GM12878 (cell line): ENCODE data around the gene MTHFD1L. TPM values are rescaled to one million over a fixed set of nuclear protein-coding genes. Genes with fewer than 3 reads are reported as not detected.

Source experiments
- CBFB ChIP-seq: IDR thresholded peaks from 2 replicates; pipeline ENCODE4 v1.6.1; 2016; ENCODE audit warnings: antibody characterized with exemption, low read depth
- CREB1 ChIP-seq: IDR thresholded peaks from 2 replicates; pipeline ENCODE4 v1.6.1; 2012; ENCODE audit warnings: low read depth, mild to moderate bottlenecking, inconsistent platforms
- EGR1 ChIP-seq, 2 experiments: IDR thresholded peaks; 1 replicate in 1 of 2; 2 replicates in 1 of 2; pipeline ENCODE4 v1.6.1; 2011 to 2012; ENCODE audit warnings: low read depth in 2 of 2, low read length in 2 of 2, borderline replicate concordance in 1 of 2, mild to moderate bottlenecking in 1 of 2, moderate library complexity in 1 of 2
- IRF4 ChIP-seq: IDR thresholded peaks from 2 replicates; pipeline ENCODE4 v1.6.1; 2011; ENCODE audit warnings: low read depth, low read length
- KAT2A ChIP-seq: conservative IDR thresholded peaks from 2 replicates; pipeline ENCODE4 v1.6.1; 2011; ENCODE audit warnings: low read depth, low read length; ENCODE audit not compliant: control insufficient read depth
- KLF5 ChIP-seq: fragments of 450-650 bp; IDR thresholded peaks from 2 replicates; pipeline ENCODE4 v1.6.1; 2014; ENCODE audit warnings: mild to moderate bottlenecking; ENCODE audit not compliant: partially characterized antibody
- LARP7 ChIP-seq: fragments of 450-650 bp; IDR thresholded peaks from 2 replicates; pipeline ENCODE4 v1.6.1; 2017; ENCODE audit warnings: mild to moderate bottlenecking
- MTA2 ChIP-seq: fragments of 450-650 bp; IDR thresholded peaks from 2 replicates; pipeline ENCODE4 v1.6.1; 2016; ENCODE audit warnings: low read depth, mild to moderate bottlenecking, moderate library complexity
- NBN ChIP-seq: fragments of 450-650 bp; IDR thresholded peaks from 2 replicates; pipeline ENCODE4 v1.6.1; 2016
- NFIC ChIP-seq: IDR thresholded peaks from 2 replicates; pipeline ENCODE4 v1.6.1; 2012; ENCODE audit warnings: low read depth, mild to moderate bottlenecking, inconsistent platforms, low read length, moderate library complexity
- NR2C1 ChIP-seq: fragments of 450-650 bp; IDR thresholded peaks from 2 replicates; pipeline ENCODE4 v1.6.1; 2017; ENCODE audit warnings: antibody characterized with exemption, mild to moderate bottlenecking, moderate library complexity
- PAX5 ChIP-seq: IDR thresholded peaks from 2 replicates; pipeline ENCODE4 v1.6.1; 2011; ENCODE audit warnings: low read depth, low read length, borderline replicate concordance
- SRF ChIP-seq, 2 experiments: IDR thresholded peaks; 2 replicates each; pipeline ENCODE4 v1.6.1; 2011; ENCODE audit warnings: low read depth in 2 of 2, low read length in 2 of 2, mild to moderate bottlenecking in 1 of 2, moderate library complexity in 1 of 2
- TCF7 ChIP-seq: IDR thresholded peaks from 2 replicates; pipeline ENCODE4 v1.6.1; 2014; ENCODE audit warnings: antibody characterized with exemption, borderline replicate concordance
- YY1 ChIP-seq: IDR thresholded peaks from 2 replicates; pipeline ENCODE4 v1.6.1; 2011; ENCODE audit warnings: low read depth, mild to moderate bottlenecking, low read length
- ZNF217 ChIP-seq: fragments of 450-650 bp; IDR thresholded peaks from 2 replicates; pipeline ENCODE4 v1.6.1; 2017; ENCODE audit warnings: antibody characterized with exemption, mild to moderate bottlenecking
- ZNF274 ChIP-seq: IDR thresholded peaks from one replicate; pipeline ENCODE4 v1.8.0; 2011; ENCODE audit not compliant: insufficient read length, insufficient read depth
- ZNF384 ChIP-seq: IDR thresholded peaks from 2 replicates; pipeline ENCODE4 v1.6.1; 2012; ENCODE audit warnings: low read depth, mild to moderate bottlenecking, low read length, improper control_type of control experiment, borderline replicate concordance
- polyA plus RNA-seq, 11 experiments: library from polyadenylated mRNA; depleted of rRNA in 4 of 11; unstranded in 6 of 11; stranded (reverse) in 5 of 11; fragments of >200 nt; fragmentation: Nextera tagmentation in 4 of 11; fragmentation: Illumina TruSeq in 1 of 11; extraction: Ambion mirVana in 4 of 11; extraction: Trizol in 1 of 11; gene quantifications; 1 replicate in 1 of 11; 2 replicates in 10 of 11; pipeline versions ENCODE4 v1.2.1 to v1.2.3, GENCODE V29; 2011 to 2016; ENCODE audit warnings: inconsistent platforms in 2 of 11, missing spikeins in 2 of 11, low read depth in 1 of 11
- total RNA-seq, 4 experiments: library from RNA; depleted of rRNA in 3 of 4; stranded (reverse); fragments of >200 nt in 3 of 4; fragmentation: Illumina TruSeq in 1 of 4; extraction: Trizol in 1 of 4; gene quantifications; 2 replicates each; pipeline versions ENCODE4 v1.2.1 to v1.2.3, GENCODE V29; 2013 to 2021
- TF ChIP-seq, protein P1 (sequence below): IDR thresholded peaks from 2 replicates; pipeline ENCODE4 v1.6.1; 2011; ENCODE audit warnings: mild to moderate bottlenecking, low read depth, low read length, moderate library complexity; ENCODE audit not compliant: insufficient replicate concordance
- TF ChIP-seq, protein P2 (sequence below): fragments of 450-650 bp; IDR thresholded peaks from 2 replicates; pipeline ENCODE4 v1.6.1; 2016; ENCODE audit warnings: mild to moderate bottlenecking
- TF ChIP-seq, protein P3 (sequence below): fragments of 450-650 bp; IDR thresholded peaks from 2 replicates; pipeline ENCODE4 v1.6.1; 2017; ENCODE audit warnings: mild to moderate bottlenecking, moderate library complexity
- TF ChIP-seq, protein P4 (sequence below): IDR thresholded peaks from 2 replicates; pipeline ENCODE4 v1.6.1; 2012; ENCODE audit warnings: low read length, inconsistent platforms
- TF ChIP-seq, protein P5 (sequence below): fragments of 450-650 bp; IDR thresholded peaks from 2 replicates; pipeline ENCODE4 v1.6.1; 2016; ENCODE audit warnings: mild to moderate bottlenecking

Gene MTHFD1L
- total and polyA plus RNA-seq, 10 of the 15 experiments (the other 5 are each of a cell fraction or from before 2014, with no cell fraction given): 11.7 to 75.5 (median 28.8) TPM

DNA sequence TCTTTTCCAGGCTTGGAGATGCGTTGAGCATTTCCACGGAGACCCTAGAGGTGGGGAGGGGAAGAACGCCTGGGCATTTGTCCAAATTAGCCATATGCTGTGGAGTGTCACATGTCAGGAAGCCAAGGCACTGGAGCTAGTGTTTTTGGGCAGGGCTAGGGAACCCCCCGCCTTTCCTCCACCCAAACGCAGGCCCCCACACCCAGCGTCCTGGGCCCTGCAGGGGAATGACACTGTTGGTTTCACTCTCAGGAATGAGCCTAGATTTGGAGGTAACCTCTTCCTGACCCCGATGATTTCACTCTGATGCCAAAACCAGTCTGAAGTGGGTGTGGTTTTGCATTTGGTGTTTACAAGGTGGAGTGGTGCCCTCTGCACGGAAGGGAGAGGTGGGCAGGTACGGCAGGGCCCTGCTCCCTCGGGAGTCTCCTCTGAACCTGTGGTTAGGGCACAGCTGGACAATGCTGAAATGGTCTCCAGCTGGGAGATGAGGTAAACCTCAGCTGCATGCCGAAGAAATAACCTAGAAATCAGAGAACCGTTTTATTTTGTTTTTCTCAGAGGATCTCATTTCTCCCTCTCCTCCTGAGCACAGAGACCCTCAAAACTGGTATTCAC, 29.5 kb downstream of the MTHFD1L start (continued):
- TF ChIP-seq MTA2: peak; percentile 59; the same call in 1 of the 2 replicates
- no peak for TF ChIP-seq ZNF384
- TF ChIP-seq ZNF274: no peak
- TF ChIP-seq IRF4: peak; percentile 44; the same call in 1 of the 2 replicates
- no peak for TF ChIP-seq KLF5
- TF ChIP-seq NR2C1: 0 out of 2 replicates have a peak, but pooled peaks have one; percentile 44
- peak; percentile 85; the same call in 1 of the 2 replicates for TF ChIP-seq PAX5
- 0 out of 4 replicates have a peak, but pooled peaks of 1 of the 2 experiments have one; percentile 16 for TF ChIP-seq SRF (IDR thresholded peaks at IDR 0.05; ENCODE audit: low read depth in 2 of 2, low read length in 2 of 2)
- TF ChIP-seq CBFB: peak; percentile 95
- no peak for TF ChIP-seq LARP7
- TF ChIP-seq, protein P1, sequence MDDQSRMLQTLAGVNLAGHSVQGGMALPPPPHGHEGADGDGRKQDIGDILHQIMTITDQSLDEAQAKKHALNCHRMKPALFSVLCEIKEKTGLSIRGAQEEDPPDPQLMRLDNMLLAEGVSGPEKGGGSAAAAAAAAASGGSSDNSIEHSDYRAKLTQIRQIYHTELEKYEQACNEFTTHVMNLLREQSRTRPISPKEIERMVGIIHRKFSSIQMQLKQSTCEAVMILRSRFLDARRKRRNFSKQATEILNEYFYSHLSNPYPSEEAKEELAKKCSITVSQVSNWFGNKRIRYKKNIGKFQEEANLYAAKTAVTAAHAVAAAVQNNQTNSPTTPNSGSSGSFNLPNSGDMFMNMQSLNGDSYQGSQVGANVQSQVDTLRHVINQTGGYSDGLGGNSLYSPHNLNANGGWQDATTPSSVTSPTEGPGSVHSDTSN: no peak
- TF ChIP-seq, protein P2, sequence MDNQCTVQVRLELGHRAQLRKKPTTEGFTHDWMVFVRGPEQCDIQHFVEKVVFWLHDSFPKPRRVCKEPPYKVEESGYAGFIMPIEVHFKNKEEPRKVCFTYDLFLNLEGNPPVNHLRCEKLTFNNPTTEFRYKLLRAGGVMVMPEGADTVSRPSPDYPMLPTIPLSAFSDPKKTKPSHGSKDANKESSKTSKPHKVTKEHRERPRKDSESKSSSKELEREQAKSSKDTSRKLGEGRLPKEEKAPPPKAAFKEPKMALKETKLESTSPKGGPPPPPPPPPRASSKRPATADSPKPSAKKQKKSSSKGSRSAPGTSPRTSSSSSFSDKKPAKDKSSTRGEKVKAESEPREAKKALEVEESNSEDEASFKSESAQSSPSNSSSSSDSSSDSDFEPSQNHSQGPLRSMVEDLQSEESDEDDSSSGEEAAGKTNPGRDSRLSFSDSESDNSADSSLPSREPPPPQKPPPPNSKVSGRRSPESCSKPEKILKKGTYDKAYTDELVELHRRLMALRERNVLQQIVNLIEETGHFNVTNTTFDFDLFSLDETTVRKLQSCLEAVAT: no peak
- TF ChIP-seq EGR1 (IDR thresholded peaks at IDR 0.05; ENCODE audit: borderline replicate concordance in 1 of 2, low read depth in 2 of 2, low read length in 2 of 2): no peak
- no peak for TF ChIP-seq ZNF217
- TF ChIP-seq, protein P3, sequence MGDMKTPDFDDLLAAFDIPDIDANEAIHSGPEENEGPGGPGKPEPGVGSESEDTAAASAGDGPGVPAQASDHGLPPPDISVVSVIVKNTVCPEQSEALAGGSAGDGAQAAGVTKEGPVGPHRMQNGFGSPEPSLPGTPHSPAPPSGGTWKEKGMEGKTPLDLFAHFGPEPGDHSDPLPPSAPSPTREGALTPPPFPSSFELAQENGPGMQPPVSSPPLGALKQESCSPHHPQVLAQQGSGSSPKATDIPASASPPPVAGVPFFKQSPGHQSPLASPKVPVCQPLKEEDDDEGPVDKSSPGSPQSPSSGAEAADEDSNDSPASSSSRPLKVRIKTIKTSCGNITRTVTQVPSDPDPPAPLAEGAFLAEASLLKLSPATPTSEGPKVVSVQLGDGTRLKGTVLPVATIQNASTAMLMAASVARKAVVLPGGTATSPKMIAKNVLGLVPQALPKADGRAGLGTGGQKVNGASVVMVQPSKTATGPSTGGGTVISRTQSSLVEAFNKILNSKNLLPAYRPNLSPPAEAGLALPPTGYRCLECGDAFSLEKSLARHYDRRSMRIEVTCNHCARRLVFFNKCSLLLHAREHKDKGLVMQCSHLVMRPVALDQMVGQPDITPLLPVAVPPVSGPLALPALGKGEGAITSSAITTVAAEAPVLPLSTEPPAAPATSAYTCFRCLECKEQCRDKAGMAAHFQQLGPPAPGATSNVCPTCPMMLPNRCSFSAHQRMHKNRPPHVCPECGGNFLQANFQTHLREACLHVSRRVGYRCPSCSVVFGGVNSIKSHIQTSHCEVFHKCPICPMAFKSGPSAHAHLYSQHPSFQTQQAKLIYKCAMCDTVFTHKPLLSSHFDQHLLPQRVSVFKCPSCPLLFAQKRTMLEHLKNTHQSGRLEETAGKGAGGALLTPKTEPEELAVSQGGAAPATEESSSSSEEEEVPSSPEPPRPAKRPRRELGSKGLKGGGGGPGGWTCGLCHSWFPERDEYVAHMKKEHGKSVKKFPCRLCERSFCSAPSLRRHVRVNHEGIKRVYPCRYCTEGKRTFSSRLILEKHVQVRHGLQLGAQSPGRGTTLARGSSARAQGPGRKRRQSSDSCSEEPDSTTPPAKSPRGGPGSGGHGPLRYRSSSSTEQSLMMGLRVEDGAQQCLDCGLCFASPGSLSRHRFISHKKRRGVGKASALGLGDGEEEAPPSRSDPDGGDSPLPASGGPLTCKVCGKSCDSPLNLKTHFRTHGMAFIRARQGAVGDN: no peak
- TF ChIP-seq, protein P4, sequence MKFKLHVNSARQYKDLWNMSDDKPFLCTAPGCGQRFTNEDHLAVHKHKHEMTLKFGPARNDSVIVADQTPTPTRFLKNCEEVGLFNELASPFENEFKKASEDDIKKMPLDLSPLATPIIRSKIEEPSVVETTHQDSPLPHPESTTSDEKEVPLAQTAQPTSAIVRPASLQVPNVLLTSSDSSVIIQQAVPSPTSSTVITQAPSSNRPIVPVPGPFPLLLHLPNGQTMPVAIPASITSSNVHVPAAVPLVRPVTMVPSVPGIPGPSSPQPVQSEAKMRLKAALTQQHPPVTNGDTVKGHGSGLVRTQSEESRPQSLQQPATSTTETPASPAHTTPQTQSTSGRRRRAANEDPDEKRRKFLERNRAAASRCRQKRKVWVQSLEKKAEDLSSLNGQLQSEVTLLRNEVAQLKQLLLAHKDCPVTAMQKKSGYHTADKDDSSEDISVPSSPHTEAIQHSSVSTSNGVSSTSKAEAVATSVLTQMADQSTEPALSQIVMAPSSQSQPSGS: peak; percentile 88
- TF ChIP-seq TCF7: peak; percentile 69; the same call in 1 of the 2 replicates
- peak; percentile 61 for TF ChIP-seq CREB1
- no peak for TF ChIP-seq YY1
- no peak for TF ChIP-seq NBN
- TF ChIP-seq, protein P5, sequence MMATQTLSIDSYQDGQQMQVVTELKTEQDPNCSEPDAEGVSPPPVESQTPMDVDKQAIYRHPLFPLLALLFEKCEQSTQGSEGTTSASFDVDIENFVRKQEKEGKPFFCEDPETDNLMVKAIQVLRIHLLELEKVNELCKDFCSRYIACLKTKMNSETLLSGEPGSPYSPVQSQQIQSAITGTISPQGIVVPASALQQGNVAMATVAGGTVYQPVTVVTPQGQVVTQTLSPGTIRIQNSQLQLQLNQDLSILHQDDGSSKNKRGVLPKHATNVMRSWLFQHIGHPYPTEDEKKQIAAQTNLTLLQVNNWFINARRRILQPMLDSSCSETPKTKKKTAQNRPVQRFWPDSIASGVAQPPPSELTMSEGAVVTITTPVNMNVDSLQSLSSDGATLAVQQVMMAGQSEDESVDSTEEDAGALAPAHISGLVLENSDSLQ: 0 out of 2 replicates have a peak, but pooled peaks have one; percentile 6
- TF ChIP-seq KAT2A: no peak
- TF ChIP-seq NFIC: peak; percentile 96
